GM18858 (cell line): Measurements from ENCODE around the gene NHSL2.

Experiments used
- ATAC-seq: cut with Tn5 transposase; IDR thresholded peaks from one replicate; pipeline ENCODE4 v1.9.1; 2021; ENCODE audit not compliant: unreplicated experiment

NHSL2 gene

DNA sequence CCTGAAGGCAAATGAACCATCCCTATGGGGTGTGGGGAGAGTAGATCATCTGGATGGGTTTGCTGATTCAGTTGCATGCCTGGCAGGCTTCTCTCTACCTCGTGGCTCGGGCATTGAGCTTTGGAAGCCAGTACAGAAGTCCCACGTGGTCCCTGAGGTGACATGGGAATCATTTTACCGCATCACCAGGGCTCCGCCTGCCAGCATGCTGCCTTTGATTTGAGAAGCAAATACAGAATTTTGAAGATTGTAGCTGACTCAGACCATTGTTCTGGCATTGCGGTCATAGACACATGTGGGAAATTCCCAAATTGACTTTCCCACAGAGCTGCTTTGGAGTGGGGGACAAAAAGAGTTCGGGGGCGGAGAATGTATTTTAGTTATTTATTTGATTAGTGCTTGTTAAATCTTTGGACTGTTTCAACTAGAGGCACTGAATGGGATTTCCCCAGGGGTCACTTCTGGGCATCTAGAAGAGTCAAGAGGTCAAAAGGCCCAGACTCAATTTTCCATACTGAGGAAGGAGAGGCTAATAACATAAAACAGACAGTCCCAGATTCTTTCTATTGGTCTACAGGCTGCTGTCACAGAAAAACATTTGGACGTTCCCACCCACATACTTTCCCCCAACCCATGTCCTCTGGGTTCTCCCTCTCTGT lies 79.3 kb downstream of the NHSL2 start:
- ATAC-seq = no peak

DNA sequence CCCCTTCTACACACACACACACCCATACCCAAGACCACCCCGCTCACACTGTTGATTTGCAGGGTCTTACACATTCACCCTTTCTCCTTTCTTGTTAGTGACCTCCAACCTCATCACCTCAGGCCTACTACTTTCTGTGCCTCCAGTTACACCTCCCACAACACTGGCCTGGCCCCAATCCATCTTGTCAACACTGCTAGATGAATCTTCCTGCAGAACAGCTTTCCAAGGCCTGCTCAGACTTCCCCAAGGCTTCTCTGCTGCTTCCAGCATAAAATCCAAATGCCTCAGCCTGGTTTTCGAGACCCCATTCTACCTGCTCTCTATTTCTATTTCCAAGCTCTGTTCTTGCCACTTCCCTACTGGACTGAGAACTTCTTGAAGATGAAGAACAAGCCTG lies 79.9 kb downstream of the NHSL2 start:
- no peak for ATAC-seq

DNA sequence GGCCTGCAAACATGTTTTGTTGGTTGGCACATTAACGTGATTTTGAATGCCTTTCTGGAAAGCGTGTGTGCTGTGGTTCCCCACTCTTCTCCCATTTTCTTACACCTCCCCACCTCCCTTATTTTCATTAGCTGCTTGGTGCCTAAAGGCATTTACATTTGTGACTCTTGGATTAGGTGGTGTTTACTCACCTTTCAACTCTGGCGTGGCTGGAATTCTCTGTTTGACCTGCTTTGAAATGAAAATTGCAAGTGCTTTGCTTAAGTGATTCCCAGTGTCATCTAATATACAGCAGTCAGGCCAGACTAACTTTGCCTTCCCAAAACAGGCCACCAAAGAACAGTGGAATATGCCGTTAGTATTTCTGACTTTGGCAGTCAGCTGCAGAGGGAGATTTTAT lies 80.5 kb downstream of the NHSL2 start:
- ATAC-seq = no peak

DNA sequence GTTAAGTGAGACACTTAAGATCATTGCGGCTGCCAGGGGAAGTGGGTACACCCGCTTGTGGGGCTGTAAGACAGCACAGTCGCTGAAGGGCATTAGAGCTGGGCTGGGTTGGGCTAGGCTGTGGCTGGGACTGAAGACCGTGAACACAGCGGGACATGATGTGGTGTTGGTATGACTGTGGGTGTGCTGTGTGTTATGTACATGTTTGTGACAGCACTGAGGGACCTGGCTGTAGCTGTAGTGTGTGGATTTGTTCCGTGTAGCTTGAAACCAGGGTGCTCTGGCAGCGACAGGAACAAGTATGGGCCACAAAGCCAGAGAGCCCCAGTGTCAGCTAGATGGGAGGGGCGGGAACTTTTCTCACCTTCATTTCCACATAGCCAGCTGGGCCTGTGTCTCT lies 82.1 kb downstream of the NHSL2 start:
- no peak for ATAC-seq

DNA sequence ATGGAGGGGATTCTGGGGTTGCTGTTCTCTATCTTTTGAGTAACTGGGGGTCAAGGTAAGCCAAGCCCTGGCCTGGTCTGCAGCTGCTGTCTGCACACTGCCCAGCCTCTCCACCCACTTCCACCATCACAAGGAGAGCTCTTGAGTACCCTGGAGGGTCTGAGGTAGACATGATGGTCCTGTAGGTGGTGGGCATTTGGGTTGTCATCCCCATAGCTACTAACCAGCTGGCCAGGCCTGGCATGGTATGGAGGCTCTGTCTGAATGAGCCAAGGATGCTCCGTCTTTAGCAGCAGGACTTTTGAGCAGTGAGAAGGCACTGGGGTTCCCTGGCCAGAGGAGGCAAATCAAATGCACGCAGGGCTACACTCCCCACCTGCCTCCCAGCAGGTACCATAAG lies 82.7 kb downstream of the NHSL2 start:
- ATAC-seq = no peak

DNA sequence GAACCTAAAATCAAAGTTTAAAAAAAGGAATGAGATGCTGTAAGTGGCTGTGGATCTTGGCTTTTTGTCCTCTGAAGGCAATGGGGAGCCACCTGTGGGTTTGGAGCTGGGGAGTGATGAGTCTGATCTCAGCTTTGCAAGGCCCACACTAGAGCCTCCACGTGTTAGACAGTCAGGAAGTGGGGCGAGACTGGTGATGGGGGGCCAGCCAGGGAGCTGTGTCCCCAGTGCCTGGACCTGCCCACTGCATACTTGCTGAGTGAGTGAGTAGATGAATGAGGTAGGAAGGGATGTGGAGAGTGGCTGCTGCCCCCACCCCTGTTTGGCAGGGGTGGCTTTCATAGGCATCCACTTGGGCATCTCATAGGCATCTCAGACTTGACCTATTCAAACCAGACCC lies 84.0 kb downstream of the NHSL2 start:
- no peak for ATAC-seq

DNA sequence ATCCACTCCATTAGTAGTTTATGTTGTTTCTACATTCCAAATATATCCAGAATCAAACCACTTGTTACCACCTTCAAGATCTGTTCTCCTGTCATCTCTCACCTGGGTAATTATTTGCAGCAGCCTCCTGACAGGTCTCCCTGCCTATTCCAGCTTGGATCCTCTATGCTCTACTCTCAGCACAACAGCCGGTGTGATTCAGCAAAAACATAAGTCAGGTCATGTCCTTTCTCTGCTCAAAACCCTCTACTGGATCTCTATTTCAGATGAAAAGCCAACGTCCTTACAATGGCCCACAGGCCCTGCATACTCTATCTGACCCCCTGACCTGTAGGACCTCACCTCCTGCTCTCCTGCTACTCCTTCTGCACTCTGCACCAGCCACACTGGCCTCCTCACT lies 84.5 kb downstream of the NHSL2 start:
- ATAC-seq = no peak

DNA sequence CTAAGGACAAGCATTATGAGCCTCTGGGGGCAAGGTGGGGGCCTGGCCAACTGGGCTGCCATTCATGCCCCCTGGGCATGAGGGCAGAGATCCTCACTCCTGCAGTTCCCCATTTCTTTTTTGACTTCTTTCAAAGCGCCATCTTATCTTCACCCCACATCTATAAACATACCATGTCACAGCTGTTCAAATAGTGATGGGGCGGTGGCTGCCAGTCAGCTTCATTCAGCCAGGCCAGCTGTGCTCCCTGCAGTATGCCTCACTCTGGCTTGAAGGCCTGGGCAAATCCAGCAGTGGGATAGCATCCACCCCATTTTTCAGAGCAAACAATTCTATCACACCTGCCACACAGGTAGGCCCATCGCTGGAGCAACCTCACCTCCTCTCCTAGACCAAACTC lies 85.5 kb downstream of the NHSL2 start:
- ATAC-seq = no peak

DNA sequence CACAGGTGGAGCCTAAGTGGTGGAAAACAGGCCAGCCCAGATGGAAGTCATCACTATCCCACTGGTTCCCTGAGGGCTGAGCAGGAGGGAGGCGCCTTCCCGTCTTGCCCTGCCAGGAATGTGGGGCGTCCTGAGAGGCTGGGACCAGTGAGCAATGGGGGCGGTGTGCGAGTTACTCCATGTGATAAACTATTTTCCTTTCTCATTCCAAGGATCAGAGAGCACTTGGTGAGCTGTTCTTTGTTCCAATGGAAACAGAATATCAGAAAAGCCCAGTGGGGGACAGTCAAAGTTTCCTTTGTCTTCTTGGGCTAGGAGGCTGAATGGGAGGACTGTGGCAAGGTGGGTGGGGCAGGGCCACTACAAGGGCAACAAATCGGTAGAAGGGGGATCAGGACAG lies 86.2 kb downstream of the NHSL2 start:
- ATAC-seq = no peak

DNA sequence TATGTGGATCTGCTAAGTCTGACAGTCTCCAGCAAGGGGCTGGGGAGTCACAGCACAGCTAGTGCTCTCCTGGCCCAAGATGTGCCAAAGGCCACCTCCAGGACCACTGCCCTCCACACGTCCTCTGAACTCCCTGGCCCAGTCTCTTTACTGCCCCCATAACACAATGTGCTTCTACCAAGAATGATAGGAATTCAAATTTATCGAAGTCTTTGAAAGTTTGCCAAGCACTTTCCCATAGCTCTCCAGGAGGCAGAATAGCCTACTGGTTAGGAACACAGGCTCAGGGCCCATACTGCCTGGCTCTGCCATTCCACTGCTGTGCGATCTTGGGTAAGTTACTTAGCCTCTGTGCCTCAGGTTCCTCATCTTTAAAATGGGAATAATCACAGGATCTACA lies 86.7 kb downstream of the NHSL2 start:
- no peak for ATAC-seq

DNA sequence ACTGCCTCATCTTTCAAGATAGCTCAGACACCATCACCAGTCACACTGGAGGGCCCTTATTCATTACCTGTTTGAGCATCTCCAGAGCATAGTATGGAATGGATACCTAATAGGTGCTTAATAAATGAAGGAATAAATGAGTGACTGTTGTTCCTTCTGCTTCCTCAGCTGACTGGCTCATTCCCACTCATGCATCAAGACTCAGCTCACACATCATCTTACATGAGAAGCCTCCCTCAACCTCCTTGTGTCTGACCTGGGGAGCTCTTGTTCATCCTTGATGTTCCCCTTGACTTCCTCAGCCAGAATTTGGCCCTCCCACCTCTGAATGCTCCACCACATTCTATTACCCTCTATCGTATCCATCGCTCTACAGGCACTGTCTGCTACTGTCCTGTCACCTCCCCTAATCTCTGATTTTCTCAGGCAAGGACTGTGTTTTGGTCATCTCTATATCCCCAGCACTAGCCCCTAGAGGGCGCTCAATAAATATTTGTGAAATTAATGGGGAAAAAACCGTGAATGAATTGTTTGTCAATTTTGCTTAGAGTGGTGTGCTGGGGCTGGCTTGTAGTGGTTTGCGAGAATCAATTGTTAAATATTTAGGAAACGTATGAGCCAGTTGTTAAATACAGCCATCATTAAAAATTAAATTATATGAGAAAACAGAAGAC lies 88.3 kb downstream of the NHSL2 start:
- ATAC-seq = no peak

DNA sequence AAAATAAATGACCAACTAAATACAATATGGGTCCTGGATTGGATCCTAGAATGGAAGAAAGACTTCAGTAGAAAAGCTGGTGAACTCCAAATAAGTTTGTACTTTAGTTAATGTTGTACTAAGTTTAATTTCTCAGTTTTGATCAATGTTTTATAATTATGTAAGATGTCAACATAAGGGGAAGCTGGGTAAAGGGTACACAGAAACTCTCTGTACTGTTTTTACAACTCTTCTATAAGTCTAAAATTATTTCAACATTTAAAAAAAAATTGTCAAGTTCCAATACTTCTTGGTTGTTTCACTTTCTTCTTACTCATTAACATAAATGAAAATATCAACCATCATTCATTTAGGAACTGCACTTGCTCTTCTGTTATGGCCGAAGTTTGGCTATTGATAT lies 88.9 kb downstream of the NHSL2 start:
- ATAC-seq = no peak

DNA sequence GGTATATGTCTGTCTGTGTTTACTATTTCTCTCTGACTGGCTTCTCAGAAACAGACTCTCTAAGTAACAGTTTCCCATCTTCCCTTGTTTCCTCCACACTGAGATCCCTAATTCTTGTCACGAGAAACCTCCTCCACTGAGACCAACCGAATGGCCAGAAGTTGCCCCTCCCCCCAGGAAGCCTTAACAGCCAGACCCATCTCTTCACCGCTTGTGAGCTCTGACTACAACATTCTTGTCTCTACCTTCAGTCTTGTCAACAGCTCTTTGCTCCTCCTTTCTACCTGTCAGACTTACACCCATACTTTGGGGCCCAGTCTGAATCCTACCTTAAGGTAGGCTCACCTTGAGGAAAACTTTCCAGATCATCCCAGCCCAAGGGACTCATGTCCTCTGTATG lies 90.8 kb downstream of the NHSL2 start:
- ATAC-seq = no peak

DNA sequence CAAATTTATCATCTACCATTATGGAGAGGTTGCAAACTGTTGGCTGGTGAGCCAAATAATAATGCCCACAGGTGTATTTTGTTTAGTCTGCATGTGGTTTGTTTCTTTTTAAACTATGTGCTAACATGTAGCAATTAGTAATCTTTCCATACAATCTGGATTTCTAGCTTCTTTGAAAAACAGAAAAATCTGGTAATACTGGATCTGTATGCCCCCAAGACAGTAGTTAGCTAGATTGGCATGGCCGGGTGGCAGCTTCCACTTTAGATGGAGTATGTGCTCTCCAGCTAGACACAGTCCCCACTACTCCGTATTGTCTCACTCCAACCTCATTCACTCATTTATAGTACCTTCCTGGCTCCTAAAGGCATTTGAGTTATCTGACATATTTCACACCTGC lies 91.3 kb downstream of the NHSL2 start:
- no peak for ATAC-seq

DNA sequence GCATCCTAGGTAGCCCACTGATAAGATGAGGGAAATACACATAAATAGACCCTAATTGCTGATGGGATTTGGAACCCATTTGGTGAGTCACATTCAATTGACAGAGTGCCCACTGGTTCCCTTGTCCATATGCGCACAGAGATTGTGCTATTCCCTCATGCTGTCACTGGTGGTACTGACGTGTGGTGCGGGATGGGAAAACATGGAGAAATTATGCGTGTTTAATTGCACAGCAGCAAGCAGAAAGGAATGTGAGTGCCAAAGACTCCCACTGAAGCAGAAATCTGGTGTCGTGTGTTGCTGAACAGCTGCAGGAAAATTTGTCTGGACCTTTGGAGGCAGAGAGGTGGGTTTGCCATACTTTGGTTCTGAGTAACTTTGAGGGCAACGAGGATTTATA lies 92.2 kb downstream of the NHSL2 start:
- ATAC-seq = no peak

DNA sequence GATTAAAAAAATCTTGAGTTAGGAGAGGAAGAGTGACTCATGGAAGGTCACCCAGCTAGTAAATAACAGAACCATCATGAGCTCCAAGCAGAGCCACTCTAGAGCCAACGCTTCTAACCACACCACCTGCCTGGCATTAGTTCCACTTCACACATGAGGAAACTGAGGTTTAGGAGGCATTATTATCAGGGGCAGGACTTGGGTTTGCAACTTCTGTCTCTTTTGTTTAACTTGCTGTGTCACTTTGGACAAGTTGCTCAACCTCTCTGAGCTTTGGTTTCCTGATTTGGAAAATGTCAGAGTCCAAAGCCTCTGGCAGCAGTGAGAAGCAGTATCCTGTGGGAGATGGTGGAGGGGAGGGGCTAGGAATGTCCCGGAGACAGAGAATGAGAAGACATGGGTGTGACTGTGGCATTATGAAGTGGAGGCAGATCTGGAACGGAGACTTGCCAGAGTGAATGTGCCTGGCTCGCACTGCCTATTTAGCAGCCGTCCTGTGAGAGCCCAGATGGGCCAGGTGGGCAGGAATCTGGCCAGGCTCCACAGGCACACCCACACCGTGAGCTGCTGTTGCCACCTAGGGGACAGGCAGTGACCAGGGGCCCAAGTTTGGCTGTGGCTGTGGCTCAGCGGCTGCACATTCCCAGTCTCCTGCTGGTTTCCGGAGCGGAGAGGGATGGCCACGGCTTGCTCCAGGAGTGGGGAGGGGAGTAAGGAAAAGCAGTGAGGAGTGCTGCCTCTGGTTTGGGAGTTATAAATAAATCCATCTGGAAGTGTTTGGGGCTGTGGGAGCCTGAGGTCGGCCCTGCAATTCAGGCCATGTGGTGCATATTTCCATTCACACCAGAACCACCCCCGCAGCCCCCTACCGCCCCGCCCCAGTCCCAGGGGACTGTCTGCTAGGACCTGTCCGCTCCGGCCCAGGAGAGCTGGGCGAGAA lies 93.4 kb downstream of the NHSL2 start:
- no peak for ATAC-seq

DNA sequence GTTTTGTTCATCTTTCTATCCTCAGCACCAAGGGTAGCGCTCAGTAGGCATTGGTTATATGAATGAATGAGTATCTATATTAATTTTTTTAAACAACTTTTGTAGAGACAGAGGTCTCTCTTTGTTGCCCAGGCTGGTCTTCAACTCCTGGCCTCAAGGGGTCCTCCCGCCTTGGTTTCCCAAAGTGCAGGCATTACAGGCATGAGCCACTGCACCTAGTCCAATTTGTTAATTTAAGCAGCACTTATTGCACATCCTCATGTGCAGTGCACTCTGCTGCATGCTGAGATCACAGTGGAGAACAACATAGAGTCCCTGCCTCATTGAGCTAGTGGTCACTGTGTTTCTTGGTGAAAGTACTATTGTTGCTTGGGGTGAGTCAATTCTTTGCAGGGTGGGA lies 94.4 kb downstream of the NHSL2 start:
- no peak for ATAC-seq

DNA sequence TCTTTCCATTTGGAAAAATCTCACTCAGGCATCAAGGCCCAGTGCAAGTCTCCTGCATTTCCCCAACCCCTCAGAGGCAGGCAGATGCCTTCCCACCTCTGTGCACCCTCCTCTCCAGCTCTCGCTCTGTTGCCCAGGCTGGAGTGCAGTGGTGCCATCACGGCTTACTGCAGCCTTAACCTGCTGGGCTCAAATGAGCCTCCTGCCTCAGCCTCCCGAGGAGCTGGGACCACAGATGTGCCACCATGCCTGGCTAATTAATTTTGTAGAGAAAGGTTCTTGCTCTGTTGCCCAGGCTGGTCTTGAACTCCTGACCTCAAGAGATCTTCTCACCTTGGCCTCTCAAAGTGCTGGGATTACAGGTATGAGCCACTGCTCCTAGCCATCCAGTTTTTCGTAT lies 95.8 kb downstream of the NHSL2 start:
- ATAC-seq = no peak

DNA sequence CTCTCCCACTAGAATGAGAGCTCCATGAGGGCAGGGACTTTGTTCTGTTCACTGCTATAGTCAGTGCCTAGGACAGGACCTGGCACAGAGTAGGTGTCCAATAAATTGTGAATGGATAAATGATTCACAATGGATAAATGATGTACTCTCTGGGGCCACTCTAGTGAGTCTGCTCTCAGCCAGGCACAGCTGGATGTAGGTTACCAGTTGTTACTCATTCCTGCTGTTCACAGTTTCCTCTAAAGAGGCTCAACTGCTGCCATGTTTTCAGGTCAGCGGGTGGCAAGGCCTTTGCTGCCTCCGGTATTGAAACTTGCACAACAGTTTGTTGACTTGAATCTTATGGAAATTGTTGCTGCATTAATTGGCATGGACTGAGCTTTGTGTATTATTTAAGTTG lies 99.1 kb downstream of the NHSL2 start:
- ATAC-seq = no peak

DNA sequence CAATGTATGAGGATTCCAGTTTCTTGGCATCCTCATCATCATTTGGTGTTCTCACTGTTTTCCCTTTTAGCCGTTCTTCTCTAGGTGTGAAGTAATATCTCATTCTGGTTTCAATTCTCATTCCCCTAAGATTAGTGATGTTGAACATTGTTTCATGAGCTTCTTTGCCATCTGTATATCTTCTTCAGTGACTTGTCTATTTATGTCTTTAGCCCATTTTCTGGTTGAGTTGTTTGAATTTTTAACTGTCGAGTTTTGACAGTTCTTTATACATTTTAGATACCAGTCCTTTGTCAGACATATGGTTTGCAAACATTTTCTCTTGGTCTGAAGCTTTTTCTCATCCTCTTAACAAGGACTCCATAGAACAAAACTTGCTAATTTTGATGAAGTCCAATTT lies 101.1 kb downstream of the NHSL2 start:
- no peak for ATAC-seq

DNA sequence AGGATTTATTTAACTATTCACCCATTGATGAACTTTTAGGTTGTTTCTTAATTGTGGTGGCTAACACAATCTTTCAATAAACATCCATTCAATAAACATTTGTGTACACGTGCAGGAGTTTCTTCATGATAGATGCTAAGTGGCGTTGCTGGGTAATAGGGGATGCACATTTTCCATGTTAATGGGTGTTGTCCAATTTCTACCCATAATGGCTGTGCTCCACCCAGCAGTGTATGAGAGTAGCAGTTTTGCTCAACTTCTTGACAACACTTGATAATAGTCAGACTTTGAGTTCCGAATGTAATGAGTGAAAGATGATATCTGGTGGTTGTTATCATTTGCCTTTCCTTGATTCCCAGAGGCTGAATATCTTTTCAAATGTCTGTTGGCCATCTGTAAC lies 104.7 kb downstream of the NHSL2 start:
- ATAC-seq = no peak
